AG10803 (cell line): ENCODE results near the gene MYO1E.
"Not testable (repeated sequence)": the region's sequence is repeated elsewhere in the genome, so short reads cannot be mapped to it uniquely, and the experiment has no call there.

Source experiments
- DNase-seq: peaks from one replicate; pipeline ENCODE4 v3.0.0; 2010; ENCODE audit warnings: low read depth
- H3K4me3 ChIP-seq: 2 replicates; pipeline ENCODE4 v1.5.1; 2011; ENCODE audit warnings: mild to moderate bottlenecking, low read length, control low read depth
- TF ChIP-seq, protein P1 (sequence below): conservative IDR thresholded peaks from 2 replicates; pipeline ENCODE4 v1.5.1; 2011; ENCODE audit warnings: mild to moderate bottlenecking, low read length, control low read depth, inconsistent platforms

The MYO1E gene

GRCh38 chr15:59399465-59400102 is 26.9 kb upstream of the MYO1E start:
- TF ChIP-seq, protein P1, sequence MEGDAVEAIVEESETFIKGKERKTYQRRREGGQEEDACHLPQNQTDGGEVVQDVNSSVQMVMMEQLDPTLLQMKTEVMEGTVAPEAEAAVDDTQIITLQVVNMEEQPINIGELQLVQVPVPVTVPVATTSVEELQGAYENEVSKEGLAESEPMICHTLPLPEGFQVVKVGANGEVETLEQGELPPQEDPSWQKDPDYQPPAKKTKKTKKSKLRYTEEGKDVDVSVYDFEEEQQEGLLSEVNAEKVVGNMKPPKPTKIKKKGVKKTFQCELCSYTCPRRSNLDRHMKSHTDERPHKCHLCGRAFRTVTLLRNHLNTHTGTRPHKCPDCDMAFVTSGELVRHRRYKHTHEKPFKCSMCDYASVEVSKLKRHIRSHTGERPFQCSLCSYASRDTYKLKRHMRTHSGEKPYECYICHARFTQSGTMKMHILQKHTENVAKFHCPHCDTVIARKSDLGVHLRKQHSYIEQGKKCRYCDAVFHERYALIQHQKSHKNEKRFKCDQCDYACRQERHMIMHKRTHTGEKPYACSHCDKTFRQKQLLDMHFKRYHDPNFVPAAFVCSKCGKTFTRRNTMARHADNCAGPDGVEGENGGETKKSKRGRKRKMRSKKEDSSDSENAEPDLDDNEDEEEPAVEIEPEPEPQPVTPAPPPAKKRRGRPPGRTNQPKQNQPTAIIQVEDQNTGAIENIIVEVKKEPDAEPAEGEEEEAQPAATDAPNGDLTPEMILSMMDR, result no peak
- DNase-seq, result no peak
- H3K4me3 ChIP-seq, result no peak overlapping the region

DNA sequence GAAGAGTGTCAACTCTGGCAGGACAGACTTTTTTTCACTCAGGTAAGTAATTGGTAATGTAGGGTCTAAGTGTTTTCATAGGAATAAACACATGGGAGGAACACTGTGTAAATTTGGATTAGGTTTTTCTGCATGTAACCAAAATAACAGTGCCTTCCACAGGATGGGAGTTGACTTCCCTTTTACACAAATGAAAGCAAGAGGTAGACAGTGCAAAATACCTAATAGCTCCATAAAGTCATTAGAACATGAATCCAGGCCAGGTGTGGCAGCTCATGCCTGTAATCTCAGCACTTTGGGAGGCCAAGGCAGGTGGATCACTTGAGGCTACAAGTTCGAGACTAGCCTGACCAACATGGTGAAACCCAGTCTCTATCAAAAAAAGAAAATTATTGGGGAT is 25.5 kb upstream of the MYO1E start:
- DNase-seq, result no peak
- no peak overlapping the region for H3K4me3 ChIP-seq
- TF ChIP-seq, protein P1, result no peak

- no peak for DNase-seq
- TF ChIP-seq, protein P1, result no peak
- no peak overlapping the region for H3K4me3 ChIP-seq
These were observed 24.0 kb upstream of the MYO1E start for GRCh38 chr15:59396679-59397078.

DNA sequence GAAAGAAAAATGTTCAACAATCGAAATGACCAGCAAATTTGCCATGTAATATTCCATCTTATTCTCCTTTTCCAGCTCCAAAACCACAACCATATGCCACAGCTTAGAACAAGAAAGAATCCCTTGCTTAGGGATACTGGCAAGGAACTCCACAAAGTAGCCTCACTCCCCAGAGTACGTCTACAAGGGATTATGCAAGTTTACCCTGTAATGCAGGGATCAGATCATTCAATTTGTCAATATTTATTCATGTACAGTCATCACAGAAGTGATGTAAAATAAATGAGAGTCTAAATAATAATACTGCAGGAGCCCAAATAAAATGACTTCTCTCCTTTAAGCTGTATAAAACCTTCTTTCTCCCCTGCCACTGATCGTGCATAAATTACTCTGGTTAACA is 23.5 kb upstream of the MYO1E start:
- no peak for DNase-seq
- H3K4me3 ChIP-seq, result no peak overlapping the region
- TF ChIP-seq, protein P1, result no peak

DNA sequence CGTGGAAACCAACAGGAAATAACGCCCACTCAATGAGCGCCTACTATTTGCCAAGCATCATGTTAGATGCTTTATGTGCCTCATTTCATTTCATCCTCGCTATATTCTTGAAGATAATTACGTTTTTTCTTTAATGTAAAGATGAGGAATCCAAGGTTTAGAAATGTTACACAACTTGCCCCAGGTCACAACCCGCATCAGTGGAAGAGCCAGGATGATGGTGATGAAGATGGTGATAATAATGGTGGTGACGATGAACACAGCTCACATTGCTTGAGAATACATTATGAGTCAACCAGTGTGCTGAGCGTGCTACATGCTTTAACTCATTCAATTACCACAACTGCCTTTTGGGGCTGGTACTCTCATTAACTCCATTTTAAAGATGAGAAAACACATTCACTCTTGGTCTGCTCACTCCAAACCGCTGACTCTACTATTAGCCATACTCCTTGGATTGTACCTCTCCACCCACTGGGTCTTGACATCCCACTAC is 21.5 kb upstream of the MYO1E start:
- TF ChIP-seq, protein P1, result no peak
- H3K4me3 ChIP-seq, result no peak overlapping the region
- DNase-seq, result no peak

DNA sequence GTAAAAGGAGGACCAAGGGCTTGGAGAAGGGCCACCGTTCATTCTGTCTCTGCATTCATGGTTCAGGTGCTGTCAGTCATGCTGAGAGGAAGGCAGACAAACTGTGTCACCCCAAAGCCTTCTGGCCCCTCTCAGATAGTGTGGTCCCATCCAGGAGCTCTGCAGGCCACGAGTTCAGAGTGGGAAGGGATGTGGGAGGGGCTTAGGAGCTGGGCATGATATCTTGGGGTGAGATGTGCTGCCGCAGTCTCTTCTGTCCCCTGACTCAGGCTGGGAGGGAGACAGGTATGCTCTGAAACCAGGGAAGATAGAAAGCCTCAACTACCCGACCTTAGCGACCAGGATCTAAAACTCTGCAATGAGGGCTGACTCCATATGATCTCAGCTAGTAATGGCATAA is 19.6 kb upstream of the MYO1E start:
- no peak overlapping the region for H3K4me3 ChIP-seq
- no peak for DNase-seq
- TF ChIP-seq, protein P1, result no peak

DNA sequence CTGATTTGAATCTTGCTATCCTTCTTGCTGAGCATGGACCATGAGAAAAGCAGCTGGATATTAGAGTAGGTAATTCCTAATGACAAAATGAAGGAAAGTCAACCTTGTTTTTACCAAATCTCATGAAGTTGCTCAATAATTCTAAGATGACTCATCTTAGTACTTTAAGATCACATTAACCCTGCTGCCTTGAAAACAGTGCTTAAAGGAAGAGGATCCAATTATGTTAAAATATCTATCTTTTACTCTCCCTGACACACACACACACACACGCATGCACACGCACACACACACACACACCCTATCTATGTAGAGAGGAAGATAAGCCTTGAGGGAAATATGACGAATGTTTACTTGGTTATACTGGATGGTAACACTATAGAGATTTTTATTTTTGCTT is 16.0 kb upstream of the MYO1E start:
- TF ChIP-seq, protein P1, result no peak
- H3K4me3 ChIP-seq, result no peak overlapping the region
- peak; percentile 46 for DNase-seq

DNA sequence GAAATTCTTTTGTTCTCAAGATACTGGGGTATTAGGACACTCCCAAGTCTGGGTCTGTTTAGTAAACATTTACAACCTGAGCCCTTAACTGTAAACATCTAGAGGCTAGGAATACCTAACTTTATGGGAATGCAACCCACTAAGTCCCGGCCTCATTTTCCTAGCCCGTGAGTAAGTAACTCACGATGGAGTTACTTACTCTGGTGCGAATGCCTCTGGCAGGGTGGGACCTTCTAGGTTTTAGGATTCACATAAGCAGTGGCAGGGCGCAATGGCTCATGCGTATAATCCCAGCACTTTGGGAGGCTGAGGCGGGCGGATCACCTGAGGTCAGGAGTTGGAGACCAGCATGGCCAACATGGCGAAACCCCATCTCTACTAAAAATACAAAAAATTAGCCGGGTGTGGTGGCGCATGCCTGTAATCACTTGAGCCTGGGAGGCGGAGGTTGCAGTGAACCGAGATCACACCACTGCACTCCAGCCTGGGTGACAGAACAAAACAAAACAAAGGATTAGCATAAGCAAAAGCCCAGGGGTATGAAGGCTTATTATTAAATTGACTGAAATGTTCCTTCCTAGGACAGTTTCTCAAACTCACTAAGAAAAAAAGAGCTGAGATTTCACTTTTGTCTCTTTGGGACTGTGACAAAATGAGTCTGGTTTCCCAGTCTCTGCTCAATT is 14.7 kb upstream of the MYO1E start:
- DNase-seq, H3K4me3 ChIP-seq: not testable (repeated sequence)
